GM19035 (cell line): ENCODE results near the gene OSR1.
"Not testable (repeated sequence)": the region's sequence is repeated elsewhere in the genome, so short reads cannot be mapped to it uniquely, and the experiment has no call there.

Experiments used
- ATAC-seq: cut with Tn5 transposase; IDR thresholded peaks from one replicate; pipeline ENCODE4 v1.9.1; 2021; ENCODE audit not compliant: unreplicated experiment

Gene OSR1

GRCh38 chr2:19358242-19359020 is at the start of gene OSR1:
Gene OSR1, minus strand, starts transcription at chr2:19358623. Its CDS starts 4,818 bp downstream, at chr2:19353805.
- ATAC-seq: no peak

DNA sequence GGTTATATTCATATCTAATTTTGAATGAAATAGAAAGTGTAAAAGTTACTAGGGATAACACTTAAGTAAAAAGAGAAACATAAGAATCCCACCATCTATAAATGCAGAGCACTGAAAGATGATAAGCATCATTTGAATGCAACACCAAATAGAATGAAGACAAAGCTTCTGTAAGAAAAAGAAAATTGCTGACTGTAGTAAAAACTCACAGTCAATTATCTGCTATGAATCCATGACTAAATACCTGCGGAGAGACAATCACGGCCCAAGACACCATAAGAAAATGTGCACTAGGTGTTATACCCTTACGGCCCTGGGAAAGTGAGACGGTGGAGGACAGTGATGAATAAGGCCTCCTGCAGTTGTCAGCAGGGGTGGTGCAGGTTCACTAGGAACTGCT is 45.4 kb upstream of the OSR1 start:
- ATAC-seq: no peak

GRCh38 chr2:19392191-19392590 is 33.8 kb upstream of the OSR1 start:
- no peak for ATAC-seq

DNA sequence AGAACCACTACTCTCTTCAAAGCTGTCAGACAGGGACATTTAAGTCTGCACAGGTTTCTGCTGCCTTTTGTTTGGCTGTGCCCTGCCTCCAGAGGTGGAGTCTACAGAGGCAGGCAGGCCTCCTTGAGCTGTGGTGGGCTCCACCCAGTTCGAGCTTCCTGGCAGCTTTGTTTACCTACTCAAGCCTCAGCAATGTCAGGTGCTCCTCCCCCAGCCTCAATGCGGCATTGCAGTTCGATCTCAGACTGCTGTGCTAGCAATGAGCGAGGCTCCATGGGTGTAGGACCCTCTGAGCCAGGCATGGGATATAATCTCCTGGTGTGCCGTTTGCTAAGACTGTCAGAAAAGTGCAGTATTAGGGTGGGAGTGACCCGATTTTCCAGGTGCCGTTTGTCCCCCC is 31.0 kb upstream of the OSR1 start:
- not testable (repeated sequence) for ATAC-seq

DNA sequence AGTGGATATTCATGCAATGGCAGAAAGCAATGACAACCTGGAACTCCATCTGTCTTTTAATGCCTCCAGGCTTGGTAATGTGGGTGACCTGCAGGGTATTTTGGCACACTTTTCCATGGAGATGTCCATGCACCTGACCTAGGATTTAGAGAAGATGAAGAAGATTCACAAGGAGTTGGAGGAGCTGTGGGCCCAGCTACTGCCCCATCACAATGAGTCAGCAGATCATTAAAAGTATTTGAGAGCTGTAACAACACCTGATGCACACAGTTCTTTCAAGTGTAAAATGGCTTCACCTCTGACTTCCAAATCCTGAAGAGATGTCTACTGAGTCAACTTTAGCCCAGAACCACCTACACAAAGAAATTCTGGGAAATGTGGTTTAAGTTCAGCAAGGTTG is 22.1 kb upstream of the OSR1 start:
- no peak for ATAC-seq

- no peak for ATAC-seq
Measured at GRCh38 chr2:19378939-19379338, 20.5 kb upstream of the OSR1 start.

DNA sequence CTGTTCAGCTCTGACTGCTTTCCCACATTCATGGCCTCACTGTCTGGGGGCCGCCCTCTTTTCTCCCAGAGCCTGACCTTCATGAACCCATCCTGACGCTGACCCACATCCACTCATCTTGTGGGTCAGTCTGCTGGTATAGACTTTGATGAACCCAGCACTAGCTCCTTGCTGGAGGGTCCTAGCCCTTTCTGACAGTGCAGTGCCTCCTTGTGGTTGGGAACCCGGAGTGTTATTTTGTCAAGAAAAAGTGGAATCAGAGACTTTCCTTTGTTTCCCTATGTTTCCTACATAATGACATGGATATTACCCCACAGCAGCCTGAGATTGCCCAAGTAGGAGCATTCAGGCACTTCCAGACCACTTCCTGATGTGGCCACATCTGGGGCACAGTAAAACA is 19.3 kb upstream of the OSR1 start:
- ATAC-seq: no peak

GRCh38 chr2:19373352-19373751 is 14.9 kb upstream of the OSR1 start:
- ATAC-seq: no peak

GRCh38 chr2:19371996-19372582 is 13.7 kb upstream of the OSR1 start:
- no peak for ATAC-seq

GRCh38 chr2:19369341-19369955 is 11.0 kb upstream of the OSR1 start:
- no peak for ATAC-seq

DNA sequence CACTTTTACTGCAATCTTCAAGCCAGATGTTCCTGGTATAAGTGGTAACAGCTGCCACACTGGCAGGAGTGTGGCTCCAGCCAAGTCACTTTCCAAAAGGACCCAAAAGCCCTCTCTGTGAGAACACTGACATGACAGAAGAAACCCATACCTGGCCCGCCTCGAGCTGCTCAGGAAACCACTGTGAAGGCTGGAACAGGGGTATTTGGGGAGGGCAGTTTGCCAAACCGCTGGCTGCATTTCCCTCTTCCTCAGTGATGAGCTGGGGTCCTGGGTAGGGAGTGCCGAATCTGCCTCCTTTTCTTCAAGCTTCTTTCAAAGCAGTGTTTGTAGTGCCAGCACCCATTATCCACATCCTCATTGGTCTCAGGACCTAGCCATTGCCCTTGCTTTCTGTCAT is 10.3 kb upstream of the OSR1 start:
- ATAC-seq: no peak

GRCh38 chr2:19367326-19367725 is 8.9 kb upstream of the OSR1 start:
- ATAC-seq: no peak

DNA sequence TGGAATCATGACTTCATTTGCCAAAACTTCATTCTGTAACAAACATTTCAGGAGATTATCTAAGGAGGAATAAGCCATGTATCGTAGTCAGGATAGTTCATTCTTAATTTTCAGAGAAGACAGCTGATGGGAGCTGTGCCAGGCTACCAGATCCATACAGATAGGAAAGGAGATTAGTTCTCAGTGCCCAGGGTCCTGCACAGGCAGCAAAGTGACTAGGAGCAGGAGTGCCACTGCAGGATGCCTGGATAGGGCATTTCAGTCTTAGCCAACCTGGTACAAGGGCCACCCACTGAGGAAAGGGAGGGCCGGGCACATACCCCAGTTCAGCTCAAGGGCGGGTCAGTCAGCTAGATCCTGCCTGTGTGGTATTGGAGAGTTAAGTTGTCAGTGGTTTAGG is 6.7 kb upstream of the OSR1 start:
- ATAC-seq: no peak

DNA sequence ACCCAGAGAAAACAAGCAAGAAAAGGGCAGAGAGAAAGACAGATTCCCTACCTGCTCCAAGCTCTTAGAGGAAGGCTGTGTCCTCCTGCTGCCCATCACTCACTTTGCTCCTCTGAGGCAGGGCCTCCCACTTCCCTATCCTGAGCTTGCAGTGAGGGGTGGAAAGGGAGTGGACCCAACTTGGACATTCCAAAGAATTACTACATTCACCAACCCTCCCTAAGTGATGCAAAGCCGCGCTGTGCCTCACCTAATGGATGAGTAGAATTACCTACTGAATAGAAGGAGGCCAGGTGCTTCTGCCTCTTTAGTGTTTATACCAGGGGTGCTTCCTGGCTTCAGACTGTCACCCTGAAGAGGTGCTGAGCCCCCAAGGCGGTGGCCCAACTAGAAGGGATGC is 5.6 kb upstream of the OSR1 start:
- no peak for ATAC-seq

DNA sequence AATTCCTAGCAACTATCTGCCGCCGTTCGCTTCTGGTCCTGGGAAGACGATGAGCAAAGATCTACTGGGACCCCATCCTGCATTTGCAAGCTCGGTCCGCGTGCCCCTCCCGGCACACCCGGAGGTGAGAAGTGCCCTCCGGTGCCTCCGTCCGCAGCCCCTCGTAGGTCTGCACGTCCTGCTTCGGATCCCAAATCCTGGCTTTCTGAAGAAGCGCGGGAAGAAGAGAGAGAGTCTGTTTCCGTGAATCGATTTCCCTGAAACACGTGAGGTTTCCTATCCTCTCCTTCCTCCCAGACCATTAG is 5.0 kb upstream of the OSR1 start:
- ATAC-seq: no peak

- ATAC-seq: peak; percentile 46
Measured at GRCh38 chr2:19362755-19363473, 4.5 kb upstream of the OSR1 start.

DNA sequence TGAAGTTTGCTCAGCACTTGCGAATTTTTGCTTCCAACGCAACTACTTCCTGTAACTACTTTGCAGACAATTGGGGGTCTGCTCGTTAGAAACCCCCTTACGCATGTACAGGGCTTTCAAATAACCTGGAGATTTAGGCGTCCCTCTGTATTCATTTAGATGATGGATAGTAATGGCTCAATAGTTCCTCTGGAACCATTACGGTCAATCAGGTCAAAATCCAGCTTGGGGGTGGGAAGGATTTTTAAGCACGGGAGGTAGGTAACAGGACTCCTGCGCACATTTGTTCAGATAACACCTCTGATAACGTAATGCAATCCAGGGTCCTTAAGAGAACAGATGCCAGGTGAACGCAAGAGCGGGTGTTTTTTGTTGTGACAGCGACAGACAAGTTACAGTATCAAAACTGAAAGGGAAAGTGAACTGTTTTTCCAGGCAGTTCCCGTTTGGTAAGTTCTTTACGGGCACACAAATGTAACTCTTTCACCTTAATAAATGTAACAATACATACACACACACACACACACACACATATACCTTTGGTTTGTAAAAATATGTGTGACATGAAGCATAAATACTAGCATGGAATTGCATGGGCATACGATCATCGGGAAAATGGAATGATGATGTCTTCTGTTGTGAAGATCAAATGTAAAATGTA is 3.8 kb upstream of the OSR1 start:
- no peak for ATAC-seq

DNA sequence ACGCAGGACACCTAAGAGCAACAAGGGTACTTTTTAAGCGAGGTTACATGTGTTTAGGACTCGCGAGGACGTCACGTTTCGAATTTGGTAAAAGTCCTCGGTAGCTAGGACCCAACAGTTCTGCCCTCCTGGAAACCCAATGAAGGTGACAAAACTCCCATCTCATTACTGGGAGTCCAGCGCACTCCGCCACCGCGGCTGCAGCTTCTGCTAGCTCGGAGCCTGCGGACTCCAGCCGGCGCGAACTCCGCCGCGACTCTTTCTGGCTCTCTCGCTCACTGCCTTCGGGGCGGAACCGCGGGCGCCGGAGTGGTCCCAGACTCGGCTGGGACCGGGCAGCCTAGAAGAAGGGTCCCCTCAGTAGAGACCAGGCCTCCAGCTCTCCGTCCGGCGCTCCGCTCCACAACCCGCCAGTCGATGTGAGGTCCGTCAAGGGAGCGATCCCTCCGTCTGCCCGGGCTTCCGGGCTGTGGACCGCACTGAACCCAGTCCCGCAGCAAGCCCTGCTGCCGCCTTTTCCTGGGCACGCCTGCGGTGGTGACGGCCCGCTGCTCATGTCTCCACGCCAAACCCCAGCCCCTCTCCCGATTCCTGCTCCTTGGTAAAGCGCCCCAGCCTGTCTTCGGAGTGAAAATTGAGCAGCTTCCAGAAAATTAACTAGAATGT is 3.0 kb upstream of the OSR1 start:
- no peak for ATAC-seq

DNA sequence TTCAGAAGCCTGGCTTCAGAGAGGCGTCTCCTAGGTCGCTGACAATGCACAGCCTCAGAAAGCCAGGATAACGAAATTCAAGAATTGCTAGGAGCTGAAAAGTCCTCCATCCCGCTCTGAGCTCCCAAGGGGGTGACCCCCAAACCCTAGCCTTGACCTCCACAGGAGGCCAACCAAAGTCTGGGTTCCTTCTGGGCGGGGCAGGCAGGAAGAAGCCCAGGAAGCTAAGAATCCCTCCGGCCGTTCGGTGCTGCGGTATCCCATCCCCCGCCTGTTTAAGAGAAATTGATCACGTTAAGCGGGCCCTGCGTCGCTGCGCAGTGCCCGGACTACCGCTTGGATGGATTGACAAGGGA is 2.5 kb upstream of the OSR1 start:
- ATAC-seq: no peak

GRCh38 chr2:19360266-19360965 is 2.0 kb upstream of the OSR1 start:
- ATAC-seq: no peak
